DMS79 (cell line): Measurements from ENCODE around the gene TRAFD1.
A peak's percentile ranks its signal among the peaks of the same experiment; 100 is the strongest.

Experiments
- DNase-seq: peaks from one replicate; lab custom pipeline; 2025; lab: John Stamatoyannopoulos, UW

The TRAFD1 gene

DNA sequence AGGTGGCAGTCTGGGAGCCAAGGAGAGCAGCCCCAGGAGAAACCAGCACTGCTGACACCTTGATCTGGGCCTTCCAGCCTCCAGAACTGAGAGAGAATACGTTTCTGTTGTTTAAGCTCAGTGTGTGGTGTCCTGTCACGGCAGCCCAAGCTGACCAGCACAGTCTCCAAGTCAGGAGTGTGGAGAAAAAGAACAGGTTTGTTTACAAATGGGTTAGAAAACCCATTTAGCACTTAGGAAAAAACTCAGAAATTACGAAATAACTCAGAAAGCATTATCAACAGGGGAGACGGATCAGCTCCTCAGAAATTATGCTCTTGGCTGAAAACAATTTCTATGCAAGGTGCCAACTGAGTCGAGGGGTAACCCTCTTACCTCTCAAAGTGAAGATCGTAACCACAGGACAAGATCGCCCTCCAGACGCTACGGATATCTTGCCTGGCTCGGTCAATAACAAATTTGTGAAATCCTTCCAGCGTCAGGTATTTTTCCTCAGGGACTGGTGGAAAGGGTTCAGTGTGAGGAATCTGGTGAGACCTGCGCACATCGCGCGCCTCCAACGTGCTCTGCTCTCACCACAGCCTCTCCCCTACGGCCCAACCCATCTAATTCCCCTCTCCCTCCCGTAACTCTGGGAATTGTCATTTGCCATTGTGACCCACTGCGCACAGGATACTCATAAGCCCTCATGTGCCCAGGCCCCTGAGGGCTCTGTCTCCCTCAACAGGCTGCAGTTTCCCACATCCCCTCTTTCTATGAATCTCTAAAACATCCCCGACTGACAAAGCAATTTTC, 50.2 kb downstream of the TRAFD1 start:
- DNase-seq = no peak

DNA sequence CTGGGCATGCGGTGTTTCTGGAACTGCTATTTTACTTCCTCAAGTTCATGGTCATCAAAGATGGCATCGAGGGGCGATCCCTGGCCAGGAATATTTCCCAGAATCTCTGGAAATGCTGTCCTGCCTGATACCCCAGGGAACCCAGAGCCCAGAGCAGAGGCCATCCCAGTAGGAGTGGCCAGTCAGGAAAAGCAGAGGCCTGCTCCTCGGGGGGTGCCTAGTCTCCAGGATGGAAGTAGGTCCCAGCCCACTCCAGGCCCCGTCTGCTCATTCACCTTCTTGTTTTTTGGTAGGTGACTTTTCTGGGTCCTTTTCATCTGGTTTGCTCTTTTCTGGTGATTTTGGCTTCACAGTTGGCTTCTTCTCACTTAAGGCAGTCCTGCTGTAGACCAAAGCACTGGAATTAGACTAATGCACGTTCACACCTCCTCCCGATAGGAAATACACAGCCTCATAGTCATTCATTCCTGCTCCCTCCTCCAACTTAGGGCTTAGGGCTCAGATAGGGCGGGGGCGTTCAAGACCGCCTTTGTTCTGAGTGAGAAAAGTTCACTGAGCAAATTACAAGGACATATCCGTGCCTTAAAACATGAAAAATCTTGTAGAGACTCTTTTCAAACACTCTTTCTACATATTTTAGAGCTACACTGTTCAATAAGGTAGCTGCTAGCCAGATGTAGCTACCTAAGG, 51.1 kb downstream of the TRAFD1 start:
- no peak for DNase-seq

DNA sequence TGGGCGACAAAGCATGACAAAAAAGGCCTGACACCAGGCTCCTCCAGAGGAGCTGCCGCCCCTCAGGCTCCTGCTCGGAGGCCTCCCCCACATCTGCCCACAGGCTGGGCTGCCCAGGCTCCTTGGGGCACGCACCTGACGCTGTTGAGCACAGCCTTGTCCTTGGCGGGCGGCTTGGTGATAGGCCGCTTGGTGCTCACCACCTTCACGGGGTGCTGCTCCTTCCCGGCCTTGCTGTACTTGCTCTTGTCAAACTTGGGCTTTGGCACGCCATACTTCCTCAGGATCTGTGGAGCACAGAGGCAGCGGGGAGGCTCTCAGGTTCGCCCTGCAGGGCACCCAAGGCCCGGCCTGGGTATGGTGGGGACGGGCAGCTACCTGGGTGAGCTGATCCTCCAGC, 53.4 kb downstream of the TRAFD1 start:
- no peak for DNase-seq

DNA sequence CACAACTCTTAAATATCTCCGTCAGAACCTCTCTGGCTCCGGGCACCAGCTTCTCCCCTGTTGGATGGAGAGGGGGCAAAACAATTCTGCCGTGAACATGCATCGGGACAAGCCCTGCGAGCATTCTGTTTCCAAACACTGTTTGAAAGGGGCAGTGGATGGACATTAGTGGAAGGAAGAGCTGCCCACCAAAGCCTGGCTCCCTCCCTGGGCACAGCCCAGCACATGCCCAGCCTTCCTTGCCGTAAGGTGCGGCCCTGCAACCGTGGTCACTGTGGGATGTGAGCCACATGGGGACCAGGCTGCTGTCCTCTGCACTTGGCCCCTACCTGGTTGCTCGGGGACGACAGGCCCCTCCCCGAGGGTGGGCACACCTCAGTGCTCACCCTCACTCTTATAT, 54.0 kb downstream of the TRAFD1 start:
- DNase-seq = no peak

DNA sequence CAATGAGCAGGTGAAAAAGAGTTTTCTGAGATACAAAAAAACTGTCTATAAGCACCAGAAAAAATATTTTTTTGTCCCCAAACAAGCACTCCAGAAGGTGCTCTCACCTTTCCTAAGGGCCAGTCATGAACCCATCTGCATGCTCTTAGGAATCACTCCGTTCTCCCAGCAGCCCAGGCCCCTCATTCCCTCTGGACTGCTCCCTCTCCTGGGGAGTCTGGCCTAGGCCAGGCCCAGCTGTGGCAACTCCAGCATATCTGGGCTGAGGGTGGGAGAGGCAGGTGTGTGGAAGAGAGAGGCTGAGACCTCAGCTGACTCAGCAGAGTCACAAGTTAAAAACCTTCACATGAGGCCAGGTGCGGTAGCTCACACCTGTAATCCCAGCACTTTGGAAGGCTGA, 54.6 kb downstream of the TRAFD1 start:
- no peak for DNase-seq

DNA sequence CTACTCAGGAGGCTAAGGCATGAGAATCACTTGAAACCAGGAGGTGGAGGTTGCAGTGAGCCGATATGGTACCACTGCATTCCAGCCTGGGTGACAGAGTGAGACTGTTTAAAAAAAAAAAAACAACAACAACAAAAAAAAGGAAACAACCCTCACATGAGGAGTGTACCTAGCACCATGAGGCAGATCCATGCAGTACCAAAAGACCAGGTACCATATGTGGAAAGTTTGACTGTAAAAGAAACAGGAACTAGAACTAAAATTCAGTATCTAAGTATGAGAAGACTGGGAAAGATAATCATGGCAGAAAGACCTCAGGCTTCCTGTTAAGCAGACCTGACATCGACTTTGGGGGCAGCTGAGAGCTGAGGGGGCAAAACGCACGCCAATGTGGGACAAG, 55.1 kb downstream of the TRAFD1 start:
- DNase-seq = no peak

DNA sequence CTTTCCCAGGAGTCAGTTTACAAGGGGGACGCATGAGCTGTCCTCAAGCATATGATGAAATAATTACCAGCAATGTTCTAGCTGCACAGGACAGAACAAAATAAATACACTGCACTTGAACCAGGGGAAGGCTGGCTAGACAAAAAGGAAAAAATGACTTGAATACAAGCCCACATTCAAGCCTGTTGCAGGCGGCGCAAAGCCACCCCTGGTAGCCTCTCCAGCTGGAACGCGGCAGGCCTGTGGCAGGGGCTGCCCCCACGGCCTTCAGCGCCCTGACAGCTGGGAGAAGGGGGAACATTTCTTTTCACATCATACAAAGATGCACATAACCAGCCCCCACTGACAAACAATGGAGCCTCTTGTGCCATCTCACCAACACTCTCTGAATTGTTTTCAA, 57.1 kb downstream of the TRAFD1 start:
- DNase-seq = no peak

DNA sequence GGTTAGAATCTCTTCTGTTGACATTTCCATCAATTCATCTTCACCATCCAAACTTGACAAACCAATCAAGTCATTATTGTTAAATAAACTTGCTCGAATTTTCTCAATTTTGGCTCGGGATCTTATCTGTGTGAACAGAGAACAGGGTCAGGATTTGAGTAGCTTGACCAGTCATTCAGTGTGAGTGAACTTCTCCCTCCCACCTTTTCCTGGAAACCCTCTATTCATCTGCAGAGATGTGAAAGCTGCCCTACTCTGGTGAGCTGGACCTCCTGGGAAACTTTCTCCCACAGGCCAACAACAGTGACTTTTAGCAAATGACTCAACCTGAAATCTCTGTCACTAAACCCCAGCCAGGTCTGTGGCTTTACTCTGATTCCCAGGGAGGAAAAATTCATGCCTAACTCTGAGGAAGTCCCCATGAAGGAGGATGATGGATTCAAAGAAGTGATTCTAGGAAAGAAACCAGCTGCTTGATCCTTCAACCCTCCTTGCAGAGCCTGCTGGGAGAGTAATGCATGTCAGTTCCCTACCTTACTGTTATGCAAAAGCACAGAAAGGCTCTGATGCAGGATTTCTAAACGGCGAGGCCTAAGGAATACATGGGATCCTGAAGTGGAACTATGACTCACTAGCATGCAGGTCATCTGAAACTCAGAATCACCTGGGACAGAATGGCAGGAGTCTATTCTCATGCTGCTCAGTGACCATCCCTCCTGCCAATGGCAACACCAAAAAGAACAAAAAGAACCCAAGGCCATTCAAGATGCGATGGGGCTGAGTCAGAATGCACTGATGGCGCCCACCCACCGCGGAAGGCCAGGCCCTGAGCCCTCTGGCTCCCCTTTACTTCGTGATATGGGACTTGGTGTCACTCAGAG, 58.0 kb downstream of the TRAFD1 start:
- no peak for DNase-seq

DNA sequence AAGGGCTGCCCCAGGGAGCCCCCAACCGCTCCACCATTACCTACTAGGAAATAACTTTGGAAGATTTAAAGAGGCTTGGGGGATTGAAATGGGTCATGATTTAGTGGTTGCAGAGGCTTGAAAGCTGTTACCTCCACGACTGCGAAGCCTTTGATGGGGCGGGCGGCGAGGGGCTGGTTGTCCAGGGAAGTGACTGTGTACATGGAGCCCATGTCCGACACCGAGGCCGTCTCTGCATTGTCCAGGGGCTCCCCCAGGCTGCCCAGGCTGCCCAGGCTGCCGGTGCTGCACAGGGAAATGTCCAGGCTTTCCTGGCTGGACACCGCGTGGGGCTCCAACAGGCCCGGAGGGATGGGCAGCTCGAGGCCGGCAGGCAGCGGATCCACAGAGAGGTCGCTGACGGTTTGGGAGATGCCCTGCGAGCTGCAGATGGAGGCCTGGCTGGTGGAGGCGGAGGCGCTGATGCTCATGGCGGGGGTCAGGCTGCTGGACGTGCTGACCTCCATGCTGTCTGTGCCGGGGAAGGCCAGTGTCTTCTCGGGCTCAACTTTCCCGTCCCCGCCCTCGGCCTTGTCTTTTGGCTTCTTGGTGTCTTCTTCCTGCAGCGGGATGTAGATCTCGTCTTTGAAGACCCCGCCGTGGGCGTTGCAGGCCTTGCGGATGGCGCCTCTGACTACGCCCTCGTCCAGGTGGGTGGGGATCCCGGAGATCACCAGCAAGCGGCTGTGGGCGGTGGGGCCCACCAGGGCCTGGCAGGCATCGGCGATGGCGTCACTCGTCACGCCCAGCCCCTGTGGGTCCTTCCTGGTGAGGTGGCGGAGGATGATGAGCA, 58.9 kb downstream of the TRAFD1 start:
- no peak for DNase-seq

DNA sequence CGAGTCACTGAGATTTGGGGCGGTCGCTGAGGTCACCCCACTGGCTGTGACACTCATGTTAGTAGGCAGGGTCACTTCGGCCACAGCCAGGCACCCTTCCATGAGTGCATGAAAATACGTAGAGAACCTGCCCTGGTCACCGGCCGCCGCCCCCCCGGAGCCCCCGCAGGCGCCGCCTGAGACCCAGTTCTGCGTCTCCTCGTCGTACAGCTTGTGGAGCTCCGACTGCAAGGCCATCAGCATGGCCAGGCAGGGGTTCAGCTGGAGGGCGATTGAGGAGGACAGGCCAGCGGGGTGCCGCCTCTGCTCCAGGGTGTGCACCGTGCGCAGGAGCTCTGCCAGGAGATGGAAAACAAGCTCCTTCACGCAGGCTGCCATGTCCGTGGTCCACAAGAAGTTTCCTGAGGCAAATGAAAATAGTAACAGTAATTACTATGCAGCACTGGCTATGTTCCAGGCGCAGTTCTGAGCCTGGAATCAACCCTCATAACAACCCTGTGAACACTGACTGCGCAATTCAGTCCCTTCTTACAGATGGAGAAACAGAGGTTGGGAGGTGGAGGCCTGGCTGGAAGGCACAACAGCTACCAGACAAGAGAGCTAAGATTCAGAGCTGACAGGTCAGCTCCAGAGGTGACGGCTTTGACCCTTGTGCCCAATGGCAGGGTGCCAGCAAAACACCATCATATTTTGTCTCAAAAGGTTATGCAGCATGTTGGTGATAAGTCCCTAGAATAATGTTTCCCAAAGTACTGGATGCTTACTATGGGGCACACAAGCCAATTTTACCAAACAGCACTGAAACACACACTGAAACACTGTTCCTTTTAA, 59.9 kb downstream of the TRAFD1 start:
- no peak for DNase-seq

DNA sequence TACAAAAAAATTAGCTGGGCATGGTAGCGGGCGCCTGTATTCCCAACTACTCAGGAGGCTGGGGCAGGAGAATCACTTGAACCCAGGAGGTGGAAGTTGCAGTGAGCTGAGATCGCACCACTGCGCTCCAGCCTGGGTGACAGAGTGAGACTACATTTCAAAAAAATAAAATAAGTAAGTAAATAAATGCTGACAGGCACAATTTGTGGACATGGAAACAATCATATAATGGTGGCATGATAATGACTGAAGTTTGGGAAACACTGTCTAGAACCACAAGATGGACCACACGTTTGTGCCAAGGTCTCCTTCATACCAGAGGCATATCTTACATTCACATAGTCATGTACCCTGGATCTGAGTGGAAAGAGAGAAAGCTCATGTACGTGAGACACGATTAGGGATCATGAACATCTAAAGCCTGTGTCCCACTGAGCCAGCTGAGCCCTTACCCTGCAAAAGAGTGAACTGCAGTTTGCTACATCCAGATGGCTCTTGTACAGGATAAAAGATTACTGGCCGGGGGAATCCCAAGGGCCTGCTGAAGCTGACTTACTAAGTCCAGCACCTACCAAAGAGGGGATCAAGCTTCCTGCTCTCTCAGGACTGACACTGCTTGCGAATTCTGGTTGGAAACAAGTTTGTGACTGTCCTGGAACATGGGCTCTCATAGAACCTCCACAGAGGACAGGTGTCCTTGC, 62.9 kb downstream of the TRAFD1 start:
- DNase-seq = no peak

DNA sequence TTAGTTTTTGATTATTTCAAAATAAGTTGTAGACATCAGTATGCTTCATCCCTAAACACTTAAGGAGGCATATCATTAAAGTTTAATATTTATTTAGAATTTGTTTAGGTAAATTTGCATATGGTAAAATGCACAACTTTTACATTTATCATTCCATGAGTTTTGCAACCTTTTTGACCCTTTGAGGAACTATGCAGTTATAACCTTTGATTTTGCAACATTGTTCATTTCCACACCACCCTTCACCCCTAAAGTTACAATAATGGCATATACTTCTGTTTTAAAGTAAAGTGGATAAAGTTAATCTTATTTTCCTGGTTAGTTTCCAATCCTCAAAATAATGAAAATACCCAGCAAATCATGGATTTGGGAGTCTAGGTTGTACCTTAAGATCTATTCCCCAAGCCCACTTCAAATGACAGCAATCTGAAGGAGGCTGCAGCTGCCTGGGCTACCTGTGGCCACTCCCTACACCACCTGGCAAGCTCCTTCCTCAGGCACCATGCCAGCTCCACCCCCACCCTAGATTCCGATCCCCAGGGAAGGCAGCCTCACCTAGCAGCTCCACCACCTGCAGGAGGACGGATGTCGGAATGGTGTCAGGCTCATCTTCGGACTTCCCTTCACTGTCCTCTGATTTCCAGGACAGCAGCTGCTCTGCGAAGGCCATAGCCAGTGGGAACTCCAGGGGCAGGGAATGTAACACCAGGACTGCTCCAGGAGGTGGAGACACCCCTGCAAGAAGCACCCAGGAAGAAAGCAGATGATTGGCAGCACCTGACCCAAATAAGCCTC, 65.1 kb downstream of the TRAFD1 start:
- DNase-seq = no peak

DNA sequence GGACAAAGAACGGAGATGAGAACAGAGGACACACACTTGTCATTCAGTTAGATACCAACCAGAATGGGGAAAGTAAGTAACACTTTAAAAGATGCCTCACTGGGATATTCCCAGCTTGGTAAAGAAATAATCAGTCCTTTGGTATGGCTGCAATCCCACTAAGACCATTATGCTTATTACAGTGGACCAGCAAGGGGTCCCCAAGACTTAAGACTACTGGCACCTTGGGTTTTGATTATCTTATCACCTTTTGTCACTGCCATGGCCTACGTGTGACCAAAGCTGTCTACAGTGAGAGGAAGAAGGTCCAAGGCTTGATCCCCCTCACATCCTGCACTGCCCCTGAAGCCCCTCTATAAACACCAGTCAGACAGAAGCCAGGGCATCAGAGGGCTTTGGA, 65.8 kb downstream of the TRAFD1 start:
- DNase-seq = no peak

DNA sequence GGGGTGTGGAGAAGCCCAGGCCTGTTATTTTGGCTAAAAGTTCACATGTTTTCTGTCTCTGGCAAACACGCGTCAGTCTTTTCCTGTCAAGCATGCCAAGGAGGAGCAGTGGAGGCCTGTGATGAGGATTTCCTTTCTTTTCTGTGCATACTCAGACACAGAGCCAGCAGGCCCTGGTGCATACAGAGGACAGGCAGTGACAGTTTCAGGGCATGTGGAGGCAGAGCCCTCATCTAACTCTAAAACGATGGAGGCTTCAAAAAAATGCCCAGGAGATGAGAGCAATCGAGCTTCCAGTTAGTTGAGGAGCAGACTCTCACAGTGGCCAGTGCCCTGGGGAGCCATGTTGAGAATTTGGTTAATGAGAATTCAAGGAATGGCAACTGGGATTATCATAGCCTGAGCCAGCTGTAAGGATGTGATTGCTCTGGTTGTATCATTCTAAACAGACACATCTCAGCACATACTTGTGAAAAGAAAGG, 66.5 kb downstream of the TRAFD1 start:
- no peak for DNase-seq

DNA sequence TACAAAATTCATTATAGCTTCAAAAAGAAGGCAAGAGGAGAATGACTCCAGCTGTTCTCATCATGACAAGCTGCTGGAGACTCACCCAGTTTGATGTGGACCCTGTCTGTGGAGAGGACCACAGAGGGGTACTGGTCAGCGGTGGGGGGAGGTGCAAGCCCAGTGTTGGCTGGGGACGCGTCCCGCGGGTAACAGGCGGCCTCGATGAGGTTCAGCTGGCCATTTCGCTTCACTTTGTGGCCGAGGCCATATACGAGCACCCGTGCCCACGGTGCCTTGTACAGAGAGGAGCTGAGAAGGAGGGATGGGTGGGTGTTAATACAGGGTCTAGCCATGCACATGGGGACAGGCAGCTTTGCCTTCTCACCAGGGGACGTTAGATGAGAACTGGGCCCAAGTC, 67.1 kb downstream of the TRAFD1 start:
- DNase-seq = no peak

DNA sequence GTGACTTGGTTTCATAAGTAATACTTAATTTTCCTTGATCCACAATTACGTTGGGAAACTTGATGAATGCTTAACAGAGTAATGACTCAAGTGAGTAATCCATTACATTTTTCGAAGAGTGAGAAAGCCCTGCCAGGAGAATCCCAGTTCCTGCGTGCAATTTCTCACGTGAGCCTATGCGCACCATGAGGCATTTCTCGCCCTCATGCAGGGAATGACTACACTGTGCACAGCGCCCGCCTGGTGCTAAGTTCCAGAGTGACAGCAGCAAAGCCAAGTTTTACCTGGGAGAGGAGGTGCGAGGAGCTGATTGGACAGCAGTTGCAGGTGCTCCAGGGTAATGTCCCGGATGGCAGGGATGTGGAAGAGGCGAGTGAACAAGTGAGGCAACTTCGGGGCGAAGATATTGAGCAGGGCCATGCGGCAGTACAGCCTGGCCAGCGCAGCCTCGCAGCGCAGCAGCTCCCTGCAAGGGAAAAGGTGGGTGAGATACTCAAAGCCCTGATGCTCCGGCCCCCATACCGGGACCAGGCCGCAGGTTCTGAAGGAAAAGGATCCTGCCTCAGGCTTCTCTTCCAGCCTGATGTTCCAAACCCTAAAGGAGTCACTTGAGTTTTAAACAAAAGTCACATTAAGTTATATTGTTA, 69.4 kb downstream of the TRAFD1 start:
- DNase-seq = no peak

DNA sequence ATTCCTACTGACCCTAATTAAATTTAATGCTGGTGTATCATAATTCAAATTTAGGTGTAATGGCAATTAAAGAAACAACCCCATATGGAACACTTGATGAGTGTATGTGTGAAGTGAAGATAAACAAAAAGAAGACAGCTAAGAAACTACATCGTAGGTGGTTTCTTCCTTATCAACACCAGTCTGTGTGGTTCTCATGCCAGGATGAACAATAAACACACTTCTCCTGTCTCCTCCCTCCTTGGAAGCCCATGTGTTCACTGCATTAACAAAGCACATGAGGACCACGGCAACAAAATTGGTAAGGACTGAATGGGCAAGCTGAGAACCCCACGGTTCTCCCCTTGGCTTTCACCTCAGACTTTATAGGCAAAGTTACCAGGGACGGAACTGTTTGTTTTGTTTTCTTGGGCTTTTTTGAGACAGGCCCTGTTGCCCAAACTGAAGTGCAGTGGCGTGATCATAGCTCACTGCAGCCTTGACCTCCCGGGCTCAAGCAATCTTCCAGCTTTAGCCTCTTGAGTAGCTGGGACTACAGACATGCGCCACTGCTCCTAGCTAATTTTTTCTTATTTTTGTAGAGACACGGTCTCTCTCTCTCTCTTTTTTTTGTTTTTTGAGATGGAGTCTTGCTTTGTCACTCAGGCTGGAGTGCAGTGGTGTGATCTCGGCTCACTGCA, 71.0 kb downstream of the TRAFD1 start:
- no peak for DNase-seq

DNA sequence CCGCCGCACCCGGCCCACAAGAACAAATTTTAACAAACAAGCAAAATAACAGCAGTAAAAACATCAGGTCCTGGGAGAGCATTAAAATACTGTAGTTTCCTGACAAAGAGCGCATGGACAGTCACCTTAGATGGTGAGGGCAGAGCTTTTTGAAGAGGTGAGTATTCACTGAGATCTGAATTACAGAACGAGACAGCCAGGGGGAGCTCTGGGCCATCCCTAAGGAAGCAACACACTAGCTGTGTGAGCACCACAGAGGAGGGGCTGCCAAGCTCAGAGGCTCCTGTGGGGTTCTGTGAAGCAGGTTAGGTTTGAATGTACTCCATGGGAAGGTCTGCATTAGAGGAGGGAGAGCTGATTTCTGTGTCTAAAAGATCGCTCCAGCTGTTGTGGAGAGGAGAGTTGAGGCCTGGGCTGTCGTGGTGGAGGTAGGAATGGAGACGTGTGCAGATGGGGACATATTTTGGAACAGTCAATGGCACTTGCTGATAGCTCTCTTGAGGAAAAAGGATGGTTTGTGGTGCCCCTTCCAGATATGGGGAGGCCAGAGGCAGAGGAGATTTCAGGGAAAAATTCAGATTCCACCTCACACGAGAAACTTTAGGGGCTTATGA, 72.9 kb downstream of the TRAFD1 start:
- DNase-seq = peak; percentile 7
